GM12891 (cell line): ENCODE measurements around the gene NAT8.
"Not testable (repeated sequence)": the region's sequence is repeated elsewhere in the genome, so short reads cannot be mapped to it uniquely, and the experiment has no call there.

Experiments used
- POLR2A ChIP-seq: IDR thresholded peaks from 2 replicates; pipeline ENCODE4 v1.6.1; 2011; ENCODE audit warnings: low read depth, low read length, control low read depth
- POLR2AphosphoS5 ChIP-seq: IDR thresholded peaks from 2 replicates; pipeline ENCODE4 v1.6.1; 2011; ENCODE audit warnings: low read depth, low read length, control low read depth
- SPI1 ChIP-seq: IDR thresholded peaks from 2 replicates; pipeline ENCODE4 v1.6.1; 2011; ENCODE audit warnings: low read depth, low read length, control low read depth
- TAF1 ChIP-seq: IDR thresholded peaks from 2 replicates; pipeline ENCODE4 v1.6.1; 2011; ENCODE audit warnings: low read depth, low read length, control low read depth

DNA sequence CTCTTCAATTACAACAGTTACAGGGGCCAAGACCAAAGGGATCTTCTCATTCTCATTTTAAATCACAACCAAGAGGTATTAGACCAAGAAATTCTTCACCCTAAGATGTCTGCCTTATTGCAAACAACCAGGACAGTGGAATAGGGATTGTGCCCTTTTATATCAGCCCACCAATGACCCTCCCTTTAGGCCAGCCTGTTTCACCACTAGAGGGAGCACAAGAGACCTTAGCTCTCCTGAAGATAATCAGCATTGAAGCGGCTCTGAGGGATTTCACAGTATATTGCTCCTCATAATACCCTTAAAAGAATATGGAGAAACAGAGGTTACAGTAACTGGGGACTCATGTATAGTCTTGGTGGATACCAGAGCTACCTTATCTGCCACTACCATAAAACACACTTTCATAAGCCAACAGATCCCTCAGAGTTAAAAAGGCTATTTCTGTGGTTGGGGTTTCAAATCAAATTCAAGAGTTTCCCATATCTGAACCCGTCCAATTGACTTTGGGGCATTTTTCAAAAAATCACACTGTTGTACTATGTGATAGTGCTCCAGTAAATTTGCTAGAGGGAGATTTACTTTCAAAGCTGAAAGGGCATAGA lies 11.5 kb downstream of the NAT8 start:
- not testable (repeated sequence) for TF ChIP-seq POLR2AphosphoS5, SPI1, POLR2A, TAF1
